Peyer's patch (tissue), 4 donors: ENCODE results near the gene ARHGEF40. TPM values are rescaled to one million over a fixed set of nuclear protein-coding genes. Genes with fewer than 3 reads are reported as not detected.

Experiments
- DNase-seq, 3 donors: peaks; one replicate each; pipeline ENCODE4 v3.0.0-alpha.2; 2017 to 2019
- H3K27ac ChIP-seq, 4 donors: fragments of 200-600 bp; sonication (generic); one replicate each; pipeline ENCODE4 v1.5.1; 2016 to 2019
- H3K27me3 ChIP-seq, 2 donors: fragments of 200-600 bp; sonication (generic); one replicate each; pipeline ENCODE4 v1.5.1; 2019
- H3K36me3 ChIP-seq, 3 donors: fragments of 200-600 bp; sonication (generic); one replicate each; pipeline ENCODE4 v1.5.1; 2016 to 2019
- H3K4me1 ChIP-seq, 4 donors: fragments of 200-600 bp; sonication (generic); one replicate each; pipeline ENCODE4 v1.5.1; 2016 to 2019
- H3K4me3 ChIP-seq, 4 donors: fragments of 200-600 bp; sonication (generic); 1 replicate in 3 of 4; 2 replicates in 1 of 4; pipeline ENCODE4 v1.5.1; 2016 to 2019; ENCODE audit warnings: mild to moderate bottlenecking in 1 of 4
- H3K9me3 ChIP-seq, 4 donors: fragments of 200-600 bp; sonication (generic); one replicate each; pipeline ENCODE4 v1.5.1; 2016 to 2019; ENCODE audit warnings: mild to moderate bottlenecking in 1 of 4
- POLR2A ChIP-seq, 2 donors: fragments of 450-650 bp; IDR thresholded peaks; one replicate each; pipeline ENCODE4 v1.5.1; 2017; ENCODE audit warnings: antibody characterized with exemption in 2 of 2, mild to moderate bottlenecking in 2 of 2, moderate library complexity in 2 of 2
- total RNA-seq, 4 donors: library from RNA; depleted of rRNA; stranded (reverse); fragments of >200 nt; gene quantifications; one replicate each; pipeline ENCODE4 v1.1.0, GENCODE V29; 2016
- TF ChIP-seq, protein P1 (sequence below), 6 experiments: fragments of 450-650 bp in 4 of 6; fragments of 200-600 bp in 2 of 6; sonication (generic) in 1 of 6; IDR thresholded peaks; one replicate each; pipeline ENCODE4 v1.5.1; 2017 to 2019; ENCODE audit warnings: antibody characterized with exemption in 6 of 6, mild to moderate bottlenecking in 3 of 6, moderate library complexity in 1 of 6

ARHGEF40 gene
- total RNA-seq, 4 donors from 2014 or later = 19.8 to 57.8 (median 34.6) TPM

DNA sequence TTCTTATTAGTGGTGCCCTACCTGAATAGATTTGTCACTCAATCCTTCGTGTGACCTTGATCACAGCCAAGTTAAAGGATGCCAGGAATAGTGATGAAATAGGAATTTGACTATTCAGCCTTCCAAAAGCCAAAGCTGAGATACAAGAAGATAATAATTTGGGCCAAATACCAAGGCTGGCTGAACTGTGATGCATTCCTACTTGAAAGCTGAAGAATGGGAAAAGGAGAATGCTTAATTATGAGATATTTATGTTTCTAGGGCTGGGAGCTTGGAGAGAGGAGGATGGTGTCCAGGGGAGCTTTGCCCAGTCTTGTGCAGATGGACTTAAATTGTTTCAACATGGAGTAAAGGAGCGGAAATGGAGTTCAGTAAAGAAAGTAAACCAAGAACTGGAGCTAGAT lies 22.7 kb upstream of the ARHGEF40 start:
- H3K4me3 ChIP-seq = no peak overlapping the region
- no peaks in the 10 kb centered on the region for H3K36me3 ChIP-seq
- H3K4me1 ChIP-seq = peaks cover 0 to 9% (median 3%) of the 10 kb centered on the region in 4 donors
- TF ChIP-seq, protein P1, sequence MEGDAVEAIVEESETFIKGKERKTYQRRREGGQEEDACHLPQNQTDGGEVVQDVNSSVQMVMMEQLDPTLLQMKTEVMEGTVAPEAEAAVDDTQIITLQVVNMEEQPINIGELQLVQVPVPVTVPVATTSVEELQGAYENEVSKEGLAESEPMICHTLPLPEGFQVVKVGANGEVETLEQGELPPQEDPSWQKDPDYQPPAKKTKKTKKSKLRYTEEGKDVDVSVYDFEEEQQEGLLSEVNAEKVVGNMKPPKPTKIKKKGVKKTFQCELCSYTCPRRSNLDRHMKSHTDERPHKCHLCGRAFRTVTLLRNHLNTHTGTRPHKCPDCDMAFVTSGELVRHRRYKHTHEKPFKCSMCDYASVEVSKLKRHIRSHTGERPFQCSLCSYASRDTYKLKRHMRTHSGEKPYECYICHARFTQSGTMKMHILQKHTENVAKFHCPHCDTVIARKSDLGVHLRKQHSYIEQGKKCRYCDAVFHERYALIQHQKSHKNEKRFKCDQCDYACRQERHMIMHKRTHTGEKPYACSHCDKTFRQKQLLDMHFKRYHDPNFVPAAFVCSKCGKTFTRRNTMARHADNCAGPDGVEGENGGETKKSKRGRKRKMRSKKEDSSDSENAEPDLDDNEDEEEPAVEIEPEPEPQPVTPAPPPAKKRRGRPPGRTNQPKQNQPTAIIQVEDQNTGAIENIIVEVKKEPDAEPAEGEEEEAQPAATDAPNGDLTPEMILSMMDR (IDR thresholded peaks at IDR 0.05) = no peak
- no peak for TF ChIP-seq POLR2A (IDR thresholded peaks at IDR 0.05)
- DNase-seq = no peak
- no peak overlapping the region for H3K27ac ChIP-seq
- no peaks in the 10 kb centered on the region for H3K9me3 ChIP-seq
- H3K27me3 ChIP-seq = no peaks in the 10 kb centered on the region

DNA sequence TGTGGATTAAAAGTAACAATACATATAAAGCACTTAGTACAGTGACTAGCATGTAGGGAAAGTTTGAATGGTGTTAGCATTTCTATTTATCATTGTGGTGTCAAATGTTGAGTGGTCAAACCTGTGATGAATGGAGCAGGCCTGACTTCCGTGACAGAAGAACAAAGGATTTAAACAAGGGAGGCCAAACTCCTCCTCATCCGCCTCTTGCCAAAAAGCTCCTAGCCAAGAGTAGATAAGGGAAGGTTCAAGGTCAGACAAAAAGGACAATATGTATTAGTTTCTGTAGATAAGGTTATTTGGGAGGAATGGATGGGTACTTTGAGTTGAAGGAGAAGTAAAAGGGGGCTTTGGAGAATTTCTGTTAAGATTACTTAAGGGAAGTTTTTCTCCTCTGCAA lies 21.5 kb upstream of the ARHGEF40 start:
- Histone ChIP-seq H3K9me3 (no peaks in the 10 kb centered on the region), H3K27me3 (no peaks in the 10 kb centered on the region), H3K4me1 (peaks cover 0 to 4% (median under 1%) of the 10 kb centered on the region in 4 donors), H3K36me3 (no peaks in the 10 kb centered on the region), H3K4me3 (no peak overlapping the region), H3K27ac (no peak overlapping the region)
- no peak for TF ChIP-seq POLR2A (IDR thresholded peaks at IDR 0.05)
- TF ChIP-seq, protein P1 (IDR thresholded peaks at IDR 0.05) = no peak
- no peak for DNase-seq

DNA sequence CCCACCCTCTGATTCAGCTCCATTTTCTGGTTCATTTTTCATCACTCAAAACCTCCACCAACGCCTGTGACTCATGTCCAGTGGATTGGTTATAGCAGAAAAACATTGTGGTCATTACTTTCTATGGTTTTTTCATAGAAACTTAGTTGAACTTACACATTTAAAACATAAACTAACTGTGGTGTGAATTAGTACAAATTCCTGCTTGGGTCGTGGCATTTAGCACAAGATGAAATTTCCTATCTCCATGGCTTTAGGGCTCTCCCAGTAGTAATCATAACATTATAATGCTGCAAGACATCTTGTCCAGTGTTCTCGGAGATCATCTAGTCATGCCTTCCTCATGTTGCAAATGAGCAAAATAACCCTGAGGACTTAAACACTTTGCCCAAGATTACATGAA lies 20.8 kb upstream of the ARHGEF40 start:
- no peaks in the 10 kb centered on the region for H3K27me3 ChIP-seq
- DNase-seq = no peak
- no peaks in the 10 kb centered on the region for H3K36me3 ChIP-seq
- H3K4me1 ChIP-seq = no peaks in the 10 kb centered on the region
- TF ChIP-seq, protein P1 (IDR thresholded peaks at IDR 0.05) = no peak
- no peak for TF ChIP-seq POLR2A (IDR thresholded peaks at IDR 0.05)
- no peak overlapping the region for H3K27ac ChIP-seq
- no peaks in the 10 kb centered on the region for H3K9me3 ChIP-seq
- H3K4me3 ChIP-seq = no peak overlapping the region

DNA sequence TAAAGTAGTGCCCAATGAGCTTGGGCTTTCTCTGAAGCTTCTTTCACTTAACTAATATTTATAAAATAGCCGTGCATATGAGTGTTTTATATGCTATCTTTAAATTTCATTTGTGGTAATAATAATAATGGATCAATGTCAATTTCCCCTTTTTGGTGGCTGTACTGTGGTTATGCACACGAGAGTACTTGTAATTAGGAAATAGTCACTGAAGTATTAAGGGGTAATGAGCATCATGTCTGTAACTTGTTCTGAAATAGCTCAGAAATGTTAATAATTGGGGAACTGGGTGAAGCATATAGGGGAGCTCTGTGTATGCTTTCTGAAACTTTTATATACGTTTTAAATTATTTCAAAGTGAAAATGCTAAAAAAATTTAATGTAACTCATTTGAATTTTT lies 19.5 kb upstream of the ARHGEF40 start:
- H3K36me3 ChIP-seq = no peaks in the 10 kb centered on the region
- H3K27ac ChIP-seq = no peak overlapping the region
- no peaks in the 10 kb centered on the region for H3K27me3 ChIP-seq
- H3K9me3 ChIP-seq = no peaks in the 10 kb centered on the region
- no peak overlapping the region for H3K4me3 ChIP-seq
- no peak for DNase-seq
- no peak for TF ChIP-seq POLR2A (IDR thresholded peaks at IDR 0.05)
- TF ChIP-seq, protein P1 (IDR thresholded peaks at IDR 0.05) = no peak
- H3K4me1 ChIP-seq = no peaks in the 10 kb centered on the region

DNA sequence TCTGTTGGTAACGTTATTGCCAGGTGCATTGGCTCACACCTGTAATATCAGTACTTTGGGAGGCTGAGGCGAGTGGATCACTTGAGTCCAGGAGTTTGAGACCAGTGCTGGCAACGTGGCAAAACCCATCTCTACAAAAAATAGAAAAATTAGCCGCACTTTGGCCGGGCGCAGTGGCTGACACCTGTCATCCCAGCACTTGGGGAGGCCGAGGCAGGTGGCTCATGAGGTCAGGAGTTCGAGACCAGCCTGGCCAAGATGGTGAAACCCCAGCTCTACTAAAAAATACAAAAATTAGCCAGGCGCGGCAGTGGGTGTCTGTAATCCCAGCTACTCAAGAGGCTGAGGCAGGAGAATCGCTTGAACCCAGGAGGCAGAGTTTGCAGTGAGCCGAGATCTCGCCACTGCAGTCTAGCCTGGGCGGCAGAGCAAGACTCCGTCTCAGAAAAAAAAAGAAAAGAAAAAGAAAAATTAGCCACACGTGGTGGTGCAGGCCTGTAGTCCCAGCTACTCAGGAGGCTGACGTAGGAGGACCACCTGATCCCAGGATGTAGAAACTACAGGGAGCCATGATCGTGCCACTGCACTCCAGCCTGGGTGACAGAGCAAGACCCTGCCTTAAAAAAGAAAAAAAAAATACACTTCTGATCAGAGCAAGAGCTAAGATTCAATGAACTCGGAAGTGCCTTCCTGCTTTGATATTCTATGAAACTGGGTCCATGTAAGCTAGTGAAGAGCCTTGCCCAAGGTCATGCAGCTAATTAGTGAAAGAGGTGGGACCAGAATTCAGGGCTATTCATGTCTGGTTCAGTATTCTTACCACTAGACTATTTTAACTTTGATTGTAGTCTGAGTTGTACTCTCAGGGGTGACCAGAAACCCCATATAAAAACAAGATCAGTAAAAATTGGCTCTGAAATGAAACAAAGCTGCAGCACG lies 16.7 kb upstream of the ARHGEF40 start:
- Histone ChIP-seq H3K27ac (peak overlapping the region in 1 of 4 donors; percentile 47), H3K36me3 (no peaks in the 10 kb centered on the region), H3K27me3 (no peaks in the 10 kb centered on the region), H3K4me3 (no peak overlapping the region), H3K4me1 (no peaks in the 10 kb centered on the region), H3K9me3 (no peaks in the 10 kb centered on the region)
- no peak for DNase-seq
- TF ChIP-seq POLR2A (IDR thresholded peaks at IDR 0.05) = no peak
- TF ChIP-seq, protein P1 (IDR thresholded peaks at IDR 0.05) = no peak
